Keratinocyte (primary cell): ENCODE measurements around the gene RPS2. TPM values are rescaled to one million over a fixed set of nuclear protein-coding genes. Genes with fewer than 3 reads are reported as not detected.

Source experiments
- DNase-seq: peaks from one replicate; pipeline ENCODE4 v3.0.0-alpha.2; 2011; ENCODE audit warnings: low read depth, missing footprints, low spot score
- FAIRE-seq: peaks from 2 replicates; lab custom pipeline; 2011; peaks lifted over from hg19 to GRCh38; lab: Jason Lieb, UNC
- H2AFZ ChIP-seq: 2 replicates; pipeline ENCODE4 v1.6.0; 2012; ENCODE audit warnings: low read length, control low read depth, inconsistent platforms; ENCODE audit not compliant: control insufficient read depth
- H3K27ac ChIP-seq: 2 replicates; pipeline ENCODE4 v1.5.1; 2011; ENCODE audit warnings: low read length; ENCODE audit not compliant: control insufficient read depth, insufficient read depth
- H3K27me3 ChIP-seq: 3 replicates; pipeline ENCODE4 v1.6.0; 2011; ENCODE audit warnings: low read length; ENCODE audit not compliant: control insufficient read depth, insufficient read depth; ENCODE audit errors: extremely low read depth
- H3K36me3 ChIP-seq, 2 experiments: 2 replicates in 1 of 2; 3 replicates in 1 of 2; pipeline ENCODE4 v1.5.1; 2011; ENCODE audit warnings: low read length in 2 of 2, mild to moderate bottlenecking in 1 of 2; ENCODE audit not compliant: control insufficient read depth in 2 of 2, insufficient read depth in 2 of 2; ENCODE audit errors: extremely low read depth in 1 of 2
- H3K4me1 ChIP-seq: 3 replicates; pipeline ENCODE4 v1.5.1; 2011; ENCODE audit warnings: low read length; ENCODE audit not compliant: control insufficient read depth, insufficient read depth; ENCODE audit errors: extremely low read depth
- H3K4me2 ChIP-seq: 3 replicates; pipeline ENCODE4 v1.6.0; 2011; ENCODE audit warnings: low read depth, low read length; ENCODE audit not compliant: control insufficient read depth, insufficient read depth; ENCODE audit errors: extremely low read depth
- H3K4me3 ChIP-seq, 3 experiments: fragments of 200-600 bp in 1 of 3; sonication (generic) in 1 of 3; 2 replicates in 2 of 3; 3 replicates in 1 of 3; pipeline ENCODE4 v1.5.1; 2011 to 2016; ENCODE audit warnings: low read length in 3 of 3, mild to moderate bottlenecking in 3 of 3, control low read depth in 2 of 3, inconsistent platforms in 1 of 3, low read depth in 1 of 3, mixed read lengths in 1 of 3, mixed run types in 1 of 3, moderate library complexity in 1 of 3; ENCODE audit not compliant: control insufficient read depth in 2 of 3, insufficient read depth in 2 of 3; ENCODE audit errors: extremely low read depth in 1 of 3
- H3K79me2 ChIP-seq: 2 replicates; pipeline ENCODE4 v1.6.0; 2012; ENCODE audit warnings: low read length; ENCODE audit not compliant: control insufficient read depth, insufficient read depth
- H3K9ac ChIP-seq: 3 replicates; pipeline ENCODE4 v1.6.0; 2011; ENCODE audit warnings: low read length; ENCODE audit not compliant: control insufficient read depth, insufficient read depth; ENCODE audit errors: extremely low read depth
- H3K9me1 ChIP-seq: 3 replicates; pipeline ENCODE4 v1.6.0; 2011; ENCODE audit warnings: low read length; ENCODE audit not compliant: control insufficient read depth, insufficient read depth; ENCODE audit errors: extremely low read depth
- H3K9me3 ChIP-seq: 2 replicates; pipeline ENCODE4 v1.5.1; 2012; ENCODE audit warnings: low read depth, low read length; ENCODE audit not compliant: control insufficient read depth
- H4K20me1 ChIP-seq: 3 replicates; pipeline ENCODE4 v1.6.0; 2011; ENCODE audit warnings: low read length; ENCODE audit not compliant: control insufficient read depth, insufficient read depth; ENCODE audit errors: extremely low read depth
- EZH2 ChIP-seq: IDR thresholded peaks from one replicate; pipeline ENCODE4 v1.6.1; 2012; ENCODE audit warnings: inconsistent platforms, mild to moderate bottlenecking, low read length, moderate library complexity
- dilution Hi-C: fragments of 300-500 bp; cut with MboI; formaldehyde crosslinking; loops from one replicate; pipeline ENCODE4 v1.7.0; 2020; ENCODE audit warnings: low sequenced_read_pairs; ENCODE audit not compliant: extremely low pct_ligation_motif_present
- polyA plus RNA-seq, 5 experiments: library from polyadenylated mRNA; depleted of rRNA in 3 of 5; stranded (reverse) in 3 of 5; stranded (forward) in 1 of 5; unstranded in 1 of 5; fragments of >200 nt; gene quantifications; 1 replicate in 1 of 5; 2 replicates in 3 of 5; 3 replicates in 1 of 5; pipeline versions ENCODE4 v1.2.1 to v1.2.3, GENCODE V29; 2011 to 2012; ENCODE audit warnings: missing spikeins in 2 of 5, low read depth in 1 of 5, low replicate concordance in 1 of 5
- TF ChIP-seq, protein P1 (sequence below), 3 experiments: IDR thresholded peaks in 1 of 3; conservative IDR thresholded peaks in 1 of 3; optimal IDR thresholded peaks in 1 of 3; 2 replicates in 2 of 3; 3 replicates in 1 of 3; pipeline versions ENCODE3 to v1.5.1; 2011; ENCODE audit warnings: low read length in 3 of 3, mild to moderate bottlenecking in 3 of 3, moderate library complexity in 2 of 3, control low read depth in 1 of 3, inconsistent platforms in 1 of 3; ENCODE audit not compliant: insufficient read depth in 2 of 3; ENCODE audit errors: extremely low read depth in 1 of 3

The RPS2 gene
- polyA plus RNA-seq, 1 donor (not counting 4 experiments of a cell fraction or from before 2014, with no cell fraction given), result 3,573 TPM

DNA sequence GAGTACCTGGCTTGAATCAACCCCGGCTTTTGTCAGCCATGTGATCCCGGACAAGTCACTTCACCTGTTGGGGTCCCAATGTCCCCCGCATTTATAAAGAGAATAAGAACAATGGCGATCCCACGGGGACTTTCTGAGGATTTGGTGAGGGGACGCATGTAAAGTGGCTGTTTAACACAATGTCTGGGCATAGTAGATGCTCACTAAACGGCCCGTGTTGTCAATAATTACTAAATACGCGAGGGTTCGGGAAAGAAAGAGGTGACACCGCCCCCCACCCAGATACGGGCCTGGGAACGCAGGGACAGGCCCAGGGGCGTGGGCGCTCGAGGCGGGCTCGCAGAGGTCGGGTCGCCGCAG, 26.9 kb upstream of the RPS2 start:
- H3K9ac ChIP-seq, result peak overlapping the region; percentile 37
- H3K4me2 ChIP-seq, result peak overlapping the region; percentile 70
- dilution Hi-C loops, result no loop called here
- H3K79me2 ChIP-seq, result no peaks in the 10 kb centered on the region
- H3K27ac ChIP-seq, result no peak overlapping the region
- peaks cover under 1 to 5% of the 10 kb centered on the region in 2 experiments for H3K36me3 ChIP-seq
- no peak for FAIRE-seq
- peaks cover 25% of the 10 kb centered on the region for H3K4me1 ChIP-seq
- H3K9me3 ChIP-seq, result no peaks in the 10 kb centered on the region
- peak overlapping the region; percentile 88 for H2AFZ ChIP-seq
- H3K9me1 ChIP-seq, result no peaks in the 10 kb centered on the region
- no peaks in the 10 kb centered on the region for H4K20me1 ChIP-seq
- H3K4me3 ChIP-seq, result peak overlapping the region in 2 of 3 experiments; percentile 23 to 43
- TF ChIP-seq, protein P1, sequence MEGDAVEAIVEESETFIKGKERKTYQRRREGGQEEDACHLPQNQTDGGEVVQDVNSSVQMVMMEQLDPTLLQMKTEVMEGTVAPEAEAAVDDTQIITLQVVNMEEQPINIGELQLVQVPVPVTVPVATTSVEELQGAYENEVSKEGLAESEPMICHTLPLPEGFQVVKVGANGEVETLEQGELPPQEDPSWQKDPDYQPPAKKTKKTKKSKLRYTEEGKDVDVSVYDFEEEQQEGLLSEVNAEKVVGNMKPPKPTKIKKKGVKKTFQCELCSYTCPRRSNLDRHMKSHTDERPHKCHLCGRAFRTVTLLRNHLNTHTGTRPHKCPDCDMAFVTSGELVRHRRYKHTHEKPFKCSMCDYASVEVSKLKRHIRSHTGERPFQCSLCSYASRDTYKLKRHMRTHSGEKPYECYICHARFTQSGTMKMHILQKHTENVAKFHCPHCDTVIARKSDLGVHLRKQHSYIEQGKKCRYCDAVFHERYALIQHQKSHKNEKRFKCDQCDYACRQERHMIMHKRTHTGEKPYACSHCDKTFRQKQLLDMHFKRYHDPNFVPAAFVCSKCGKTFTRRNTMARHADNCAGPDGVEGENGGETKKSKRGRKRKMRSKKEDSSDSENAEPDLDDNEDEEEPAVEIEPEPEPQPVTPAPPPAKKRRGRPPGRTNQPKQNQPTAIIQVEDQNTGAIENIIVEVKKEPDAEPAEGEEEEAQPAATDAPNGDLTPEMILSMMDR (optimal IDR thresholded peaks at IDR 0.05 in 1 of 3, IDR thresholded peaks at IDR 0.05 in 1 of 3, conservative IDR thresholded peaks at IDR 0.05 in 1 of 3; ENCODE audit: extremely low read depth in 1 of 3, insufficient read depth in 2 of 3, low read length in 3 of 3), result no peak
- TF ChIP-seq EZH2, result no peak
- no peak for DNase-seq
- peaks cover 30% of the 10 kb centered on the region for H3K27me3 ChIP-seq

DNA sequence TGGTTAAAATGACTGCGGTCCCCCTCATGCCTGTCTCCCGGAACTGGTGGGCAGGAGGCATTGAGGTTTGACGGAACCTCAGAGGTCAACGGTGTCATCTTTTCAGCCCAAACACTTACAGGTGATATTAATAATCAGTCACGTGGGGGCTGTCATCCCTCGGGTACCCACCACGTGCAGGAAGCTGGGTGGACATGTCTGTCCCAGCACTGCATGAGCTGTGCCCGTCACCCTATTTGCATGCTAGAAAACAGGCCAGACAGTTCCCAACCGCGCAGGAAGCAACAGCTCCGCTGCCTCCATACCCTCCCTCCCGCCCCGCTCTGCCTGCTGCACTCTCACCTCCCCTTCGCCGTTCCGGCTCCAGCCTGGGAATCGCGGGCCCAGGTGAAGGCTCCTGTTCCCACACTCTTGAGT, 26.5 kb upstream of the RPS2 start:
- DNase-seq, result no peak
- no peaks in the 10 kb centered on the region for H4K20me1 ChIP-seq
- H3K79me2 ChIP-seq, result no peaks in the 10 kb centered on the region
- H3K4me2 ChIP-seq, result peak overlapping the region; percentile 70
- FAIRE-seq, result no peak
- TF ChIP-seq, protein P1 (optimal IDR thresholded peaks at IDR 0.05 in 1 of 3, IDR thresholded peaks at IDR 0.05 in 1 of 3, conservative IDR thresholded peaks at IDR 0.05 in 1 of 3; ENCODE audit: extremely low read depth in 1 of 3, insufficient read depth in 2 of 3, low read length in 3 of 3), result no peak
- TF ChIP-seq EZH2, result no peak
- no peaks in the 10 kb centered on the region for H3K9me3 ChIP-seq
- no peaks in the 10 kb centered on the region for H3K9me1 ChIP-seq
- H3K4me3 ChIP-seq, result no peak overlapping the region
- peaks cover 25% of the 10 kb centered on the region for H3K4me1 ChIP-seq
- H3K36me3 ChIP-seq, result peaks cover 5 to 6% of the 10 kb centered on the region in 2 experiments
- H3K27me3 ChIP-seq, result peaks cover 30% of the 10 kb centered on the region
- dilution Hi-C loops, result no loop called here
- no peak overlapping the region for H3K27ac ChIP-seq
- no peak overlapping the region for H3K9ac ChIP-seq
- no peak overlapping the region for H2AFZ ChIP-seq
